ENCODE data around the gene PLA2R1. TPM values are rescaled to one million over a fixed set of nuclear protein-coding genes. Genes with fewer than 3 reads are reported as not detected.
A peak's percentile ranks its signal among the peaks of the same experiment; 100 is the strongest.

PLA2R1 gene
- total RNA-seq, 1 experiment from 2014 or later = 8.4 TPM

DNA sequence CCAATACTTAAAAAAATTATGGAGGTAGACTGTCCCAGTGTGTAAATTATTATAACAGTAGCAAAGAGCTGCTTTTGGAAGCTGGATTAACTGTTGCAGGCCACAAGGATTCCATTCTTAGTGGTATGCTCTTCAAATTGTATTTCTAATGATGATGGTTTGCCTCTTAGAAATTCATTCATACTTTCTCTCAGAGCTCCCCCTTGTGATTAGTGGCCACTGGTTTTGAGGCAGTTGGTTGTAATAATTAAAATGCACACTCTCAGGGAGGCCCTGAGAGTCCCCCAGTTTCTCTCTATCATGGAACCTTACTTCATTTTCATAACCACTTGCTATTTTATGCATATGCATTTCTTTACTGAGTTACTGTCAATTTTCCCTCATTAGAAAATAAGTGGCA is 122.5 kb downstream of the PLA2R1 start:
- intact Hi-C loops (cut with micrococcal nuclease) = no loop called here
- no TSS peak for BruUV-seq (replicated peaks)
- Mint-ChIP-seq H3K27me3 (ENCODE audit: insufficient read depth, unreplicated experiment) (no peaks in the 10 kb centered on the region), H3K27ac (ENCODE audit: low read depth, unreplicated experiment) (no peak overlapping the region), H3K36me3 (ENCODE audit: insufficient read depth, unreplicated experiment) (peaks cover 9% of the 10 kb centered on the region), H3K9me3 (ENCODE audit: unreplicated experiment) (no peaks in the 10 kb centered on the region), H3K4me1 (ENCODE audit: insufficient read depth, unreplicated experiment) (no peaks in the 10 kb centered on the region), H3K4me3 (ENCODE audit: unreplicated experiment) (no peak overlapping the region)
- ChIA-PET CTCF (interaction anchor here (0.8 to 1.2 kb wide), 4 partner anchors 9 to 1906 kb away, joined by 3 to 4 read pairs (median 4); no protein-coding TSS in a partner anchor), POLR2A (interaction anchor here (0.7 kb wide), 1 partner anchor 73 kb away, joined by 3 read pairs; no protein-coding TSS in a partner anchor)
- DNase-seq (ENCODE audit: unreplicated experiment) = peak; percentile 32
- TF ChIP-seq, protein P1, sequence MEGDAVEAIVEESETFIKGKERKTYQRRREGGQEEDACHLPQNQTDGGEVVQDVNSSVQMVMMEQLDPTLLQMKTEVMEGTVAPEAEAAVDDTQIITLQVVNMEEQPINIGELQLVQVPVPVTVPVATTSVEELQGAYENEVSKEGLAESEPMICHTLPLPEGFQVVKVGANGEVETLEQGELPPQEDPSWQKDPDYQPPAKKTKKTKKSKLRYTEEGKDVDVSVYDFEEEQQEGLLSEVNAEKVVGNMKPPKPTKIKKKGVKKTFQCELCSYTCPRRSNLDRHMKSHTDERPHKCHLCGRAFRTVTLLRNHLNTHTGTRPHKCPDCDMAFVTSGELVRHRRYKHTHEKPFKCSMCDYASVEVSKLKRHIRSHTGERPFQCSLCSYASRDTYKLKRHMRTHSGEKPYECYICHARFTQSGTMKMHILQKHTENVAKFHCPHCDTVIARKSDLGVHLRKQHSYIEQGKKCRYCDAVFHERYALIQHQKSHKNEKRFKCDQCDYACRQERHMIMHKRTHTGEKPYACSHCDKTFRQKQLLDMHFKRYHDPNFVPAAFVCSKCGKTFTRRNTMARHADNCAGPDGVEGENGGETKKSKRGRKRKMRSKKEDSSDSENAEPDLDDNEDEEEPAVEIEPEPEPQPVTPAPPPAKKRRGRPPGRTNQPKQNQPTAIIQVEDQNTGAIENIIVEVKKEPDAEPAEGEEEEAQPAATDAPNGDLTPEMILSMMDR (IDR thresholded peaks at IDR 0.05; ENCODE audit: unreplicated experiment) = peak; percentile 28

DNA sequence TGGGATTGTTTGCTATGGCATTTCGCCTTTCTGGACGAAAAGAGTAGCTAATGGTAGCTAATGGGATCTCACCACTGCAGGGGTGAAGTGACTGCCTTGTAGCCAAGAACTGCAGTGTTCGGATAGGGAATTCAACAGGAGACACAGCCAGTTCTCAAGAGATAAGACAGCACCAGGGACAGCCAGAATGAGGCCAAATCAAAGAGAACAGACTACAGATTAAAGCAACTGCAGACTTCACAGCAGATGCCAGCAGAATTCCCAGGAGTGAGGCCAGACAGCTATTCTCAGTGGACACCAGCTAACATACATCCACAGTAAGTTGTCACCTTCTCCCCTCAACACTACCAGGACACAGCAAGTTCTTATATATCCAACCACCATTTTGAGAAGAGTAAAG is 124.0 kb downstream of the PLA2R1 start:
- Mint-ChIP-seq H3K4me1 (ENCODE audit: insufficient read depth, unreplicated experiment) (no peaks in the 10 kb centered on the region), H3K4me3 (ENCODE audit: unreplicated experiment) (no peak overlapping the region), H3K27ac (ENCODE audit: low read depth, unreplicated experiment) (no peak overlapping the region), H3K9me3 (ENCODE audit: unreplicated experiment) (no peaks in the 10 kb centered on the region), H3K27me3 (ENCODE audit: insufficient read depth, unreplicated experiment) (no peaks in the 10 kb centered on the region), H3K36me3 (ENCODE audit: insufficient read depth, unreplicated experiment) (peaks cover 6% of the 10 kb centered on the region)
- intact Hi-C loops (cut with micrococcal nuclease) = no loop called here
- BruUV-seq (replicated peaks) = no TSS peak
- TF ChIP-seq, protein P1 (IDR thresholded peaks at IDR 0.05; ENCODE audit: unreplicated experiment) = no peak
- ChIA-PET POLR2A (interaction anchor here (0.6 kb wide), 1 partner anchor 36 kb away, joined by 3 read pairs; no protein-coding TSS in a partner anchor), CTCF (interaction anchor here (0.6 to 1.2 kb wide), 3 partner anchors 15 to 701 kb away, joined by 3 to 4 read pairs (median 3); no protein-coding TSS in a partner anchor)
- DNase-seq (ENCODE audit: unreplicated experiment) = no peak

DNA sequence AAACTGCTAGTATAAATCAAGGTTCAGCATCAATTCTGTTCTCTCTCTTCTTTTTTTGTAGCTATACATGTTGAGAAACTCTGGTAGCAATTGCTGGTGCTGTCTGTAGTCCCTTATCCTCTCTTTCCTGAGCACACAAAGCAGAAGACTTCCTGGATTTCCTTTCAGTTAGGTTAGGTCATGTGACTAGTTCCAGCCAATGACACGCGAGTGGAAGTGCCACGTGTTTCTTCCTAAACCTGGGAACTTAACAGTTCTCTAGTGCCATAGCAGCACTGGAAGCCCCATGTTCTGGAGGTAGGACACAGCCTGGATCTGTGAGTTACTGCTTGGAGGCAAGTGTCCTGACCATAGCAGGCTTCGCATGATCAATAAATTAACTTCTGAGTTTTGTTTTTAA is 125.9 kb downstream of the PLA2R1 start:
- TF ChIP-seq, protein P1 (IDR thresholded peaks at IDR 0.05; ENCODE audit: unreplicated experiment) = no peak
- Mint-ChIP-seq H3K27ac (ENCODE audit: low read depth, unreplicated experiment) (no peak overlapping the region), H3K4me1 (ENCODE audit: insufficient read depth, unreplicated experiment) (no peaks in the 10 kb centered on the region), H3K36me3 (ENCODE audit: insufficient read depth, unreplicated experiment) (peaks cover 5% of the 10 kb centered on the region), H3K4me3 (ENCODE audit: unreplicated experiment) (no peak overlapping the region), H3K27me3 (ENCODE audit: insufficient read depth, unreplicated experiment) (no peaks in the 10 kb centered on the region), H3K9me3 (ENCODE audit: unreplicated experiment) (no peaks in the 10 kb centered on the region)
- ChIA-PET POLR2A (no interaction called here), CTCF (no interaction called here)
- no TSS peak for BruUV-seq (replicated peaks)
- DNase-seq (ENCODE audit: unreplicated experiment) = no peak
- intact Hi-C loops (cut with micrococcal nuclease) = no loop called here

DNA sequence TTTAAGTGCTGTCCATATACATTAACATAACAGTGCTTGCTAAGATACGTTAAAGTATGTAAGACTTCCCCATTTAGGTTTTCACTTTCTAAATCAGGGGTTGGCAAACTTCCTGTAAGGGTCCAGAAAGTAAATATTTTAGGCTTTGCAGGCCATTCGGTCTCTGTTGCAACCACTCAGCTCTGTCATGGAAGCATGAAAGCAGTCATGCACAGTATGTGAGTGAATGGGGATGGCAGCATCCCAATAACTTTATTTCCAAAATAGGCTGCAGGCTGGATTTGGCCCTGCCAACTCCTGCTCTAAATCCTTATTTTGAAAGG is 128.7 kb downstream of the PLA2R1 start:
- Mint-ChIP-seq H3K36me3 (ENCODE audit: insufficient read depth, unreplicated experiment) (no peaks in the 10 kb centered on the region), H3K27ac (ENCODE audit: low read depth, unreplicated experiment) (no peak overlapping the region), H3K4me1 (ENCODE audit: insufficient read depth, unreplicated experiment) (no peaks in the 10 kb centered on the region), H3K27me3 (ENCODE audit: insufficient read depth, unreplicated experiment) (no peaks in the 10 kb centered on the region), H3K9me3 (ENCODE audit: unreplicated experiment) (peaks cover 5% of the 10 kb centered on the region), H3K4me3 (ENCODE audit: unreplicated experiment) (no peak overlapping the region)
- CTCF ChIA-PET = no interaction called here
- intact Hi-C loops (cut with micrococcal nuclease) = no loop called here
- no peak for DNase-seq (ENCODE audit: unreplicated experiment)
- no TSS peak for BruUV-seq (replicated peaks)
- TF ChIP-seq, protein P1 (IDR thresholded peaks at IDR 0.05; ENCODE audit: unreplicated experiment) = no peak
- POLR2A ChIA-PET = no interaction called here

Data from MCF 10A (cell line).